Sigmoid colon (tissue), 4 donors: ENCODE measurements around the gene IFNL1.

Experiments used
- CTCF ChIP-seq, 4 experiments: fragments of 450-650 bp in 3 of 4; fragments of 200-600 bp in 1 of 4; IDR thresholded peaks; one replicate each; pipeline ENCODE4 v1.5.1; 2016 to 2019; ENCODE audit warnings: antibody characterized with exemption in 4 of 4, mild to moderate bottlenecking in 3 of 4, moderate library complexity in 2 of 4
- EP300 ChIP-seq, 4 donors: sonication (generic); formaldehyde crosslinking; IDR thresholded peaks; one replicate each; pipeline ENCODE4 v1.6.1; 2017; ENCODE audit warnings: antibody characterized with exemption in 4 of 4

DNA sequence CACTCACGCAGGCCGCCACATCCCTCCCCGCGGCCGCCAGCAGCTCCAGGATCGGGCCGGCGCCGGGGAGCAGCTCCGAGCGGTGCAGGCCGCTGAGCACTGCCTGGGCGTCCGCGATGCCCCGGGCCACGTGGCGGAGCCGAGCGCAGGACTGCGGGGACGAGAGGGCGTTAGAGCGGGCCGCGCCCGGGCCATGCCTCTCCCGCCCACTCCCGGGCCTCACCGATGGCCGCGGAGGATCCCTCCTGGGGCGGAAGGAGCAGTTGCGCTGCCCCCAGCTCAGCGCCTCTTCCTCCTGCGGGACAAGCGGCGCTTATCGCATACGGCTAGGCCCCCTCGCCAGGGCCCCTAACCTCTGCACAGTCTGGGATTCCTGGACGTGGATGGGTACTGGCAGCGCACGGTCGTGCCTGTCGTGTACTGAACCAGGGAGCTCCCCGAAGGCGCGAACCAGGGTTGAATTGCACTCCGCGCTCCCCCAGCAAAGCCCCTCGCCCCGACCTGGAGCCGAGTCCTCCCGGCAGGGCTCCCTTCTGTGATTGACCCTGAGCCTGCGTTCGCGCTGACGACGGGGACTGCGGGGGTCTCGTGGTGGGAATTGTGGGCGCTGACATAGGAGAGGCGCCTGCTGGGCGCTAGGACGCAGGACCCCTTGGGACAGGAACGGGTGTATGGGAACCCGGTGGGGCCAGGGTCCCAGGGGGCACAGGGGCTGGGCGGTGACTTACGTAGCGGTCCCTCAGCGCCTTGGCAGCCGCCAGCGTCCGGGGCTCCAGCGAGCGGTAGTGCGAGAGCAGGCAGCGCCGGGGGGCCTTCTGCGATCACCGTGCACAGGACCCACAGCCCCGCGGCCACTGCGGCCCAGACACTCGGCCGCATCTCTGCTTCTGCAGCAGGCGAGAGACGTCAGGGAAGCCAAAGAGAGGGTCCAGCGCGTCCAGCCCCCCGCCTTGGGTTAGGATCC lies 48.2 kb upstream of the IFNL1 start:
- TF ChIP-seq CTCF (IDR thresholded peaks at IDR 0.05) (no peak), EP300 (IDR thresholded peaks at IDR 0.05) (no peak)
